Ascending aorta (tissue), 2 donors: ENCODE results near the gene ELAC2. TPM values are rescaled to one million over a fixed set of nuclear protein-coding genes. Genes with fewer than 3 reads are reported as not detected.

Experiments used
- DNase-seq, 2 donors: peaks; one replicate each; pipeline ENCODE4 v3.0.0-alpha.2; 2019; ENCODE audit warnings: low spot score in 2 of 2
- H3K27ac ChIP-seq, 2 donors: fragments of 200-600 bp; sonication (generic); one replicate each; pipeline ENCODE4 v1.5.1; 2016 to 2017; ENCODE audit warnings: mild to moderate bottlenecking in 1 of 2
- H3K27me3 ChIP-seq: fragments of 200-600 bp; sonication (generic); one replicate; pipeline ENCODE4 v1.5.1; 2017
- H3K36me3 ChIP-seq, 2 donors: fragments of 200-600 bp; sonication (generic); one replicate each; pipeline ENCODE4 v1.5.1; 2016
- H3K4me1 ChIP-seq, 2 donors: fragments of 200-600 bp; sonication (generic); one replicate each; pipeline ENCODE4 v1.5.1; 2016 to 2017; ENCODE audit warnings: mild to moderate bottlenecking in 1 of 2
- H3K4me3 ChIP-seq, 2 donors: fragments of 200-600 bp; sonication (generic); one replicate each; pipeline ENCODE4 v1.5.1; 2016 to 2017; ENCODE audit warnings: mild to moderate bottlenecking in 1 of 2
- H3K9me3 ChIP-seq, 2 donors: fragments of 200-600 bp; sonication (generic); one replicate each; pipeline ENCODE4 v1.5.1; 2016
- intact Hi-C: fragments of 100-400 bp; cut with DNase I; formaldehyde crosslinking; loops from one replicate; pipeline ENCODE4 v1.15.1; 2023
- total RNA-seq: library from RNA; depleted of rRNA; stranded (reverse); fragments of >200 nt; gene quantifications from one replicate; pipeline ENCODE4 v1.1.0, GENCODE V29; 2016
- TF ChIP-seq, protein P1 (sequence below), 3 experiments: fragments of 200-600 bp in 2 of 3; fragments of 450-650 bp in 1 of 3; sonication (generic) in 2 of 3; IDR thresholded peaks; one replicate each; pipeline ENCODE4 v1.5.1; 2016 to 2019; ENCODE audit warnings: antibody characterized with exemption in 3 of 3, mild to moderate bottlenecking in 1 of 3, moderate library complexity in 1 of 3

ELAC2 gene
- total RNA-seq, 1 donor from 2014 or later: 190 TPM

DNA sequence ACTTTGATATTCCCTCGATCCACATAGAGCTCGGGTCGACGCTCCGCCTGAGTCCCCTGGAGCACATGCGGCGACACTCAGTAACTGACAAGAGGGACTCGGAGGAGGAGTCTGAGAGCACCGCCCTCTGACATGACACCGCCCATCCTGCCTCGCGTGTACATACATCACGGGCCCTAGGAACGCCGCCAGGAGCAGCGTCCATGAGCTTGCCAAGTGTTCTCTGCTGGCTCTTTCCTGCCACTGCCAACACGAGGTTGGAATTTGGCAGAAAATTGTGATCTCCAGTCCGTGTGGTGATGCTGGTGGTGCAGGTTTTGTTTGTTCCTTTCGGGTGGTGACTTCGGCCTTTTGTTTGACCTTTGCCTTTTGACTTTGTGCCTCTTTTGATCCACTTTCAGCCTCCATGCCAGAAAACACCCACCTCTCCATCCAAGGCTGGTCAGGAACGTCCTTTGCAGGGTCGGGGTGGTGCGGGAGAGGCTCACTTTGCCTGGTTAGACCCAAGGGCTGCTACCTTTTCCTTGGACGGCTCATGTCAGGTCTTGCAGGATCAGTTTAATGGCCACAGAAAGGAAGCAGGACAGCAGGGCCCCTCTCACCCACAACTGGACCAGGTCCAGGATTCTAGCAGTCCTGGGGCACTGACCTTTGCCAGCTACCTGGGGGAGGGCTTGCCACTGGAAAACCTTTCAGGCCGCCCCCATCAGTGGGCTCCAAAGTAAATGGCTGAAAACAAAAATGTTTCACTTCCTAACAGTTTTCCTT, 27.6 kb downstream of the ELAC2 start:
- no peaks in the 10 kb centered on the region for H3K27me3 ChIP-seq
- no peak overlapping the region for H3K4me3 ChIP-seq
- no peak for DNase-seq
- intact Hi-C loops: no loop called here
- no peak overlapping the region for H3K27ac ChIP-seq
- TF ChIP-seq, protein P1, sequence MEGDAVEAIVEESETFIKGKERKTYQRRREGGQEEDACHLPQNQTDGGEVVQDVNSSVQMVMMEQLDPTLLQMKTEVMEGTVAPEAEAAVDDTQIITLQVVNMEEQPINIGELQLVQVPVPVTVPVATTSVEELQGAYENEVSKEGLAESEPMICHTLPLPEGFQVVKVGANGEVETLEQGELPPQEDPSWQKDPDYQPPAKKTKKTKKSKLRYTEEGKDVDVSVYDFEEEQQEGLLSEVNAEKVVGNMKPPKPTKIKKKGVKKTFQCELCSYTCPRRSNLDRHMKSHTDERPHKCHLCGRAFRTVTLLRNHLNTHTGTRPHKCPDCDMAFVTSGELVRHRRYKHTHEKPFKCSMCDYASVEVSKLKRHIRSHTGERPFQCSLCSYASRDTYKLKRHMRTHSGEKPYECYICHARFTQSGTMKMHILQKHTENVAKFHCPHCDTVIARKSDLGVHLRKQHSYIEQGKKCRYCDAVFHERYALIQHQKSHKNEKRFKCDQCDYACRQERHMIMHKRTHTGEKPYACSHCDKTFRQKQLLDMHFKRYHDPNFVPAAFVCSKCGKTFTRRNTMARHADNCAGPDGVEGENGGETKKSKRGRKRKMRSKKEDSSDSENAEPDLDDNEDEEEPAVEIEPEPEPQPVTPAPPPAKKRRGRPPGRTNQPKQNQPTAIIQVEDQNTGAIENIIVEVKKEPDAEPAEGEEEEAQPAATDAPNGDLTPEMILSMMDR (IDR thresholded peaks at IDR 0.05): no peak
- H3K4me1 ChIP-seq: peaks cover 0 to 3% of the 10 kb centered on the region in 2 donors
- H3K36me3 ChIP-seq: peaks cover 39 to 52% of the 10 kb centered on the region in 2 donors
- no peaks in the 10 kb centered on the region for H3K9me3 ChIP-seq

DNA sequence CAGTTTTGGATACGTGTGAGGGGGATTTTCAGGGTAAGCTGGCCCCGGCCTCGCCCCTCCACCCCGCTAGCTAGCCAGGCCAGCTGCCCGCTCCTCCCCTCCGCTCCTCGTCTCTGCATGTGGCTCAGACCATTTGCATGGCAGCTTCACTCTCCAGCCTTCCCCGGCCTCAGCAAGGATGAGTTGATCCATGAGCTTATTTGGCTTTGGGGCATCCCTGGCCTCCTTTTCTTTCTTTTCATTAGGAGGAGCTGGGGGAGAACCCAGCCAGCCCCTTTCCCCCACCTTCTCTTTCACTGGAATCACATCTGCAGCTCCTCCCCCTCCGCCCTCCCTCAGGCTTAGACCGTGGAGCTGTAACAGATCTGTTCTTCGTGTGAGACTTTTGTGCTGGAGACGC, 30.7 kb downstream of the ELAC2 start:
- Histone ChIP-seq H3K27ac (no peak overlapping the region), H3K4me1 (peaks cover 12 to 17% of the 10 kb centered on the region in 2 donors), H3K4me3 (no peak overlapping the region), H3K27me3 (no peaks in the 10 kb centered on the region), H3K36me3 (peaks cover 8 to 21% of the 10 kb centered on the region in 2 donors), H3K9me3 (no peaks in the 10 kb centered on the region)
- intact Hi-C loops: no loop called here
- TF ChIP-seq, protein P1 (IDR thresholded peaks at IDR 0.05): no peak
- no peak for DNase-seq

DNA sequence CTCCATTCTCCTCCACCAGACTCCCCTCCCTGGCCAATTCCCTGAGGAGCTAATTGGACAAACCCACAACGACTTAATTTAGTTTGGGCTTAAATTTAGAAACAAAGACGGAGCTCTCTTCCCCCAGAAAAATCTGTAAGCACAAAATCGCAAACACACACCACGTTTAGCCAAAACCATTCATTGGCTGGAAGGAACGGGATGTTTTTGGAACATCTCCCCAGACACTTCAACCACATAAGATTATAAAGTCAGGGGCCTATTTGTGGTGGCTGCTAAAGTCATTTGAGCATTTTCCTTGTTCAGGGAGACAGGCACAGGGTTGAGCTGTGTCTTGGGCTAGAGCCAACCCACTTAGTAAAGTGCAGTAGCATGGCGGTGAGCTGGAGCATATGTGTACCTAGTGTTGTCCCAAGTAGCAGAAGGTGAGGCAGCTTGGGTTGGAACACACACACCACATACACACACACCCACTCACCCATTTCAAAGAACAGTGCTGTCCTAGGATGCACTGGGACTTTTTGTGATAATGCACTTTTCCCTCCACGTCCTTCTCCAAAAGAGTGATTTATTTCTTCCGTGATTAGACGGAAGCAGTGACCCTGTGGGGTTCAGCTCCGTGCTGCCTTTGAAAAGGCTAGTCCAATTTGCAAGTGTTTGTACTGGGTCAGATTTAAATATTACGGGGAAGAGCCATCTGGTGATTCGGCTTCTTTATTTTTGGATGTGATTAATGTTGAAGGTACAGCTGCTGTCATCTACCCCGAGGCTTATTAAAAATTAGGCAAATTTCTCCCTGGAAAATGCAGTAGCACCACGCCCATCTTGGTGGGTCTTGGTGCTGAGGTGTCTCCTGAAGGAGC, 32.2 kb downstream of the ELAC2 start:
- intact Hi-C loops: no loop called here
- TF ChIP-seq, protein P1 (IDR thresholded peaks at IDR 0.05): no peak
- Histone ChIP-seq H3K27ac (peak overlapping the region; percentile 31 to 48), H3K4me1 (peaks cover 12 to 17% of the 10 kb centered on the region in 2 donors), H3K9me3 (no peaks in the 10 kb centered on the region), H3K4me3 (no peak overlapping the region), H3K36me3 (peaks cover 0 to 8% of the 10 kb centered on the region in 2 donors), H3K27me3 (no peaks in the 10 kb centered on the region)
- no peak for DNase-seq

DNA sequence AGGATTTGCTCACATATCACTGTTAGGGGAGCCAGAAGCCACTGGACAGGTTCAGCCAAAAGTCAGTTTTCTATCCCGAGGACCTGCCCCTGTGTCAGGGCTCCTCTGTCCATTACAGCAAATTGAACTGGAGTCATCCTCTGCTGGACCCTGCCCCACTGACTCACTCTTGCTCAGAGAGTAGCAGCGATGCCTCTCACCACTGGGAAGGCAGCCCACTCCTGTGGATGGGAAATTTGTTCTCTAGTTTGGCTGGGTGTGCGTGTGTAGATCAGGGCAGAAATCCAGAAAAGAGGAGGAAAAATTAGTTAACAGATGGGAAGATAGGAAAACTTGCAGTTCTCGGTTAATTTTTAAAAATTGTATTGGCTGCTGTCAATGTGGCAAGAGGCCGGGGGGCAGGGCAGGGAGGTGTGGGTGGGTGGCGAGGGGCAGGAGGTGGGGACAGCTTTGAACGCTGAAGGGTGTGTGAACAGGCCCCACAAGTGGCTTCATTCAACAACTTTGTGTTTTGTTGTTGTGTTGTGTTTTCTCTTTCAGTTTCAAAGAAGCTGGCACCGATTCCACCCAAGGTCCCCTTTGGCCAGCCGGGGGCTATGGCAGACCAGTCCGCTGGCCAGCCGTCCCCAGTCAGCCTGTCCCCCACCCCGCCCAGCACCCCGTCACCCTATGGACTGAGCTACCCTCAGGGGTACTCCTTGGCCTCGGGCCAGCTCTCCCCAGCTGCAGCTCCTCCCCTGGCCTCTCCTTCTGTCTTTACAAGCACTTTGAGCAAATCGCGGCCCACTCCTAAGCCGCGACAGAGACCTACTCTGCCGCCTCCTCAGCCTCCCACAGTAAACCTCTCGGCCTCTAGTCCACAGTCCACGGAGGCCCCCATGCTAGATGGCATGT, 33.6 kb downstream of the ELAC2 start:
- Histone ChIP-seq H3K4me3 (no peak overlapping the region), H3K36me3 (peaks cover 0 to 4% of the 10 kb centered on the region in 2 donors), H3K9me3 (no peaks in the 10 kb centered on the region), H3K27me3 (no peaks in the 10 kb centered on the region), H3K27ac (peak overlapping the region; percentile 31 to 48), H3K4me1 (peaks cover 12 to 17% of the 10 kb centered on the region in 2 donors)
- TF ChIP-seq, protein P1 (IDR thresholded peaks at IDR 0.05): no peak
- intact Hi-C loops: no loop called here
- peak; percentile 19 to 88 for DNase-seq

DNA sequence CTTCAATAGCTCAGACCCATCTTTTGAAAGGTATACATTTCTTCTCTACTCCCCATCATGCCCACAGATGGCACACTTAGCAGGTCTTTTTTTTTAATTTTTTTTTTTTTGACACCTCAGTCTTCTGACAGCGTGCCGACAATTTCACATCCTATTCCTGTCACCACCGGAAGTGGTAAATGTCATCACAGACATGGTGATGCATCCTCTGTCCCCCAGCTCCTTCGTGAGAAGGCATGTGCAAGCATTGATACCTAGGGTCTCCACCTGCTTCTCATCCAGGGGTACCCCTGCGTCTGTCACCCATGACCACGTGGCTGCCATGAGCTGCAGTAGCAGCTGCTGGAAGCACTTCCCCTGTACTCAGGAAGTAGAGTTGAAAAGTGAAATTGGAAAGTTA, 35.6 kb downstream of the ELAC2 start:
- no peaks in the 10 kb centered on the region for H3K9me3 ChIP-seq
- intact Hi-C loops: no loop called here
- H3K36me3 ChIP-seq: peaks cover 0 to 4% of the 10 kb centered on the region in 2 donors
- no peak overlapping the region for H3K4me3 ChIP-seq
- TF ChIP-seq, protein P1 (IDR thresholded peaks at IDR 0.05): no peak
- no peak for DNase-seq
- H3K4me1 ChIP-seq: peaks cover 12 to 17% of the 10 kb centered on the region in 2 donors
- H3K27ac ChIP-seq: no peak overlapping the region
- H3K27me3 ChIP-seq: no peaks in the 10 kb centered on the region
